Stimulated activated CD4-positive, alpha-beta T cell treated with anti-CD3 and anti-CD28 coated beads, Interleukin-1b, Interleukin-23, amount 100 ng/mL, for 48 hours (primary cell): Measurements from ENCODE around the gene HOXA9.
A peak's percentile ranks its signal among the peaks of the same experiment; 100 is the strongest.

Experiments
- DNase-seq: peaks from one replicate; pipeline ENCODE4 v3.0.0-alpha.2; 2020

Gene HOXA9

DNA sequence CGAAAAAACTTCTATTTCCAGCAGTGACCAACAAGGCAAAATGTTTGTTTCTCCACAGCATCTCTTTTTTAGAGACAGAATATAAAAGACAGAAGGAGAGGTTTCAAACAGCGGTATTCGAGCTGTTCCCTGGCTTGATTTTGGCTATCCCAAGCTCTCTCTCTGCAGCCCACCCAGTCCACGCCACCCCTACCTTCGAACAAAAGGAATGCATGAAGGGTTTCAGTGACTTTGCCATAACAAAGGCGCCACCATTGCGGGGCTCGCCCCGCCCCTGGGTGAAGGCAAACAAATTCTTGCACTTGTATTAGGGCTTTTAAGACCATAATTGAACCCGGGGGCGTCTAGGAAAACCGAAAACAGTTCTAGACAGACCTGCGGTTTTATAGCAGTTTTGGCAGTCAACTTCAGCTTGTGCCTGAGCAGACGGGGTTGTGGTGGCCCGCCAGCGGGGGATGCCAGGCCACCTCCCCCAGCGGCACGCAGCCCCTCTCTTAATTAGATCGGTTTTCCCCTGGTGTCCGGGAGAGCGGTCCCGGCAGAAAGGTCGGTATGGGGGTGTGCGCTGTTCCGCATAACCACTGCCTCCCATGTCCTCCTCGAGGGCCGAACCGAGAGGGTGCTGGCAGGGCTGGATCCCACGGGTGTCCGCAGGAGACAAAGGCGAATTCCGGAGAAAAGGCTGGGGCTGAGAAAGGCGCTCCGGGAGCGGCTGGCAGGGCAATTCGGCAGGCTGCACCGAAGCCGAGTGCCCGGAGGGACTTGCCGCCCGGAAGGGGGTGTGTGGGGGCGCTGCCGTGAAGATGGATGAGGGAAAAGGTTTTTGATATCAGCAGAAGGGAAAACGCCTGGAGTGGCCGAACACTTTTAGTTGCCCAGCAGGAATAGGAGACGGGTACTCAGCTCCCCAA is 22.4 kb upstream of the HOXA9 start:
- DNase-seq, result no peak

DNA sequence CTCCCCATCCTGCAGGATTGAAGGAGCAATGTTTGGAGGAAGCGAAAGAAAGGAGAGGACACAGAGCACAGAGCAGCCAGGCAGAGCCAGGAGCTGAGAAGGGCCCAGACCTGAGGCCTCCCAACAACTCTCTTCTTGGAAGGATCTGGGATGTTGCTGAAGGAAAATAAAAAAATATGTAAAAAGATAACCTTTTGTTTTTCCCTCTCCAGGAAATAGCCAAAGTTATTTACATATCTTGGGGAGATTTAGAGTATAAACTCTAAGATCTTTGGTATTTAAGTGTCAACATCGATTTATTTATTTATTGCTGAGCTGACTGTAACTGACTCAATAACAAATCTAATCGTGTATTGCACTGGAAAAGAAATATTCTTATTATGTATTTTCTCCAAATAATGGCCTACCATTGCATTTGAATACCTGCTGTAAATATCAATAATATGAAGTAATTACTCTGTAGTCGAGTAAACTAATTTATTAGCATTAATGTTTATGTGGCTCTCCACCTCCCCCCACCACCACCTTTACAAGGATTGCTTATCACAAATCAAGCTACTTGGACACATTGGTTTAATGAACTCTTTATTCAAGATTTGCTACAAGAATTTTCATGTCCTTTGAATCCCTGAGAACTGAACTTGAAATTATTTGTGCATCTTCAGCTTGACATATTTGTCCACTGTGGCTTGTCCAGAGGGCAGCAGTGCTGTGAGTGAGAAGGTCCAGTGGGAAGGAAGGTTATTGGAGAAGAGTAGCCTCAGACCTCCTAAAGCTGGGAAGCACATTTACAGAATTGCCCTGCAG is 21.5 kb upstream of the HOXA9 start:
- no peak for DNase-seq

DNA sequence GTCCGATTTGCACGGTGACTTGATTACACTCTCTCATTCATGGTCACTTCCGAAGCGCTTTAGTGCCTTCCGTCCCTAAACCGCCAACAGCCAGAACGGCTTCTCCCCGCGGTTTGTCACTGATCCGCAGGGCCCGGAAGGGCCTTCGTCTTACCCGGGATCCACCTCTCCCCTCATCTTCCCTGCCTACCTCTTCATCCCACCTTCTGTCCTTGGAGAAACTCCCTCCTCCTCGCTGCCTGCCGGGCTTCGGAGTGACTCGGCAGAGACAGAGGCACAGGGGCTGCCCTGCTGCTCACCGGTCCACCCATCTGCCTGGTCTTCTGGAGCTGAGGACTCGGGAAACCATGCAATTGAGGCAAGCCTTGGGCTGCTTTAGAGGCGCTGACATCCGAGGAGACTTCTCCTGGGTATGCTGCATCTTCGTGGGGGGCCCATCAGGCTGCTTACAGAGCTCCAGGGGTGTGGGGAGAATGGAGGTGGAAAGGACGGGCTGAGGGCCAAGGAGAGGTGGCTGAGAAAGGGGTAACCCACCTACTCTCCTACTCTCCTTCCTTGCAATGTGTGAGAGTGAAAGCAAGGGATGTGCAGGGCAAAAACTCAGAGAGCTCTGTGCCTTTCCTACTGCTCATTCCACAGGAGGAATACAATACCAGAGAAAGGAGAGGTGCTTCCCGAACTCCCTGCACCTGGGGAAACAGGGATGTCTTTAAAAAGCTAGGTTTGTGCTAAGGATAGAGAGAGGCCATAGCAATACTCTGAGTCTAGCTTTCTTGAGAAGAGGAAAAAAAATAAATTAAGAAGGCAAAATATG is 20.7 kb upstream of the HOXA9 start:
- no peak for DNase-seq

DNA sequence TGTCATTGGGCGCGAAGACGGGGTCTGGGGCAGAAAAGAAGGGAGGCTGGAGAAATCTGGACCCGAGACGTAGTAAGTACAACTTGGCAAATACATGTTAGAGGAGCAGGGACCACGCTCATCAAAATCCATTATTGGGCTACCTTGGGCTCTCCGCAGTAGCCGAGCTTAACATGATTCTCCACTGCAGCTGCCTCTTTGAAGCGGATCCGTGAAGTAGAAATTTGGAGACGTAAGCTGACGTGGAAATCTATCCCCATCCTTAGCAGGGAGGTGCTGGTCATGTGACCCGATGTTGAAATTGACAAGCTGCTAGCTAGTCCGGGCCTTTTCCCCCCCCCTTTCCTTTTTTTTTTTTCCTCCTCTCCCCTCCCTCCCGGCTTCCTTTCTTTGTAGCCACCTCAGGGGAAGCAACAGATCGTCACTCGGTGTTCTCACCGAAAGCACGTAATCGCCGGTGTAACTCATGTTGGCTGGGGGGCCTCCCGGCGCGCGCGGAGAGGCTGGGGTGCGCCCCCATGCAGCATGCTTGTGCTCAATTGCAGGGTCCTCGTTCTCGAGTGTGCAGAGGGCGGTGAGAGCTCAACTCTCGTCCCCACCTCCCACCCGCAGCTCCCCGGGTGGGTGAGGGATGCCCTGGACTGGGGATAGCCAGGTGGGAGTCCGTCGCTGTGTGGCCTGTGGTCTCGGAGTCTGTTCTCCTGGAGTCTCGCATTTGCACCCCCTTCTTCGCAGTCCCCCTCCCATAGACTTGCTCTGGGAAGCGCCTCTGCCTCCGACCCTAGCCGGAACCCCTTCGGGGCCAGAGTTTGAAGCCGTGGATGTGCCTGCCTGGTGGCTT is 19.9 kb upstream of the HOXA9 start, which contains the start of gene HOXA11:
TSS of gene HOXA11 (minus strand) at position 220 of the 841 bp plus-strand sequence. CDS start at position 132, 88 bp downstream.
- no peak for DNase-seq

DNA sequence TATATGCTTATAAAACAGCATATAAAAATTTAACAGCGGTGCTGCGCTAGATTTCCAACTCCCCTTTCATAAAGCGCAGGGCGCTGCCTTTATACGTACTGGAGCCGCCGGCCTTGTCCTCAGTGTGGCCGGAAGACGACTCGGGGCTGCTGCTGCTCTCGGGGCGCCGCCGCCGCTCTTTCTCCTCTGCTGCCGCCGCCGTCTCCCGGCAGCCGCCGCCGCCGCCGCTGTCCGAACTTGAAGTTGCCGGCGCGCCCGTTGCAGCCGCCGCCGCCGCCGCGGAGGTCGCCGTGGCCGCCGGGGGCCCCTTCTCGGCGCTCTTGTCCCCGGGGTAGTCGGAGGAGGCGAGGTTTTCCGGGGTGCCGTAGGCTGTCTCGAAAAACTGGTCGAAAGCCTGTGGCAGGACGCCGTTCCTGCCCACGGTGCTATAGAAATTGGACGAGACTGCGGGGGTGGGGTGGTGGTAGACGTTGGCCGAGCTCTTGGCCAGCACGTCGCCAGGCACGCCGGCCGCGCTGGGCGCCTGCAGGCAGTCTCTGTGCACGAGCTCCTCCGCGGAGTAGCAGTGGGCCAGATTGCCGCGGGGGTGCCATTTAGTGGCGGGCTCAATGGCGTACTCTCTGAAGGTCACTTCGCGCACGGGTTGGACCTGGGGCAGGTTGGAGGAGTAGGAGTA is 19.1 kb upstream of the HOXA9 start:
- DNase-seq, result no peak

DNA sequence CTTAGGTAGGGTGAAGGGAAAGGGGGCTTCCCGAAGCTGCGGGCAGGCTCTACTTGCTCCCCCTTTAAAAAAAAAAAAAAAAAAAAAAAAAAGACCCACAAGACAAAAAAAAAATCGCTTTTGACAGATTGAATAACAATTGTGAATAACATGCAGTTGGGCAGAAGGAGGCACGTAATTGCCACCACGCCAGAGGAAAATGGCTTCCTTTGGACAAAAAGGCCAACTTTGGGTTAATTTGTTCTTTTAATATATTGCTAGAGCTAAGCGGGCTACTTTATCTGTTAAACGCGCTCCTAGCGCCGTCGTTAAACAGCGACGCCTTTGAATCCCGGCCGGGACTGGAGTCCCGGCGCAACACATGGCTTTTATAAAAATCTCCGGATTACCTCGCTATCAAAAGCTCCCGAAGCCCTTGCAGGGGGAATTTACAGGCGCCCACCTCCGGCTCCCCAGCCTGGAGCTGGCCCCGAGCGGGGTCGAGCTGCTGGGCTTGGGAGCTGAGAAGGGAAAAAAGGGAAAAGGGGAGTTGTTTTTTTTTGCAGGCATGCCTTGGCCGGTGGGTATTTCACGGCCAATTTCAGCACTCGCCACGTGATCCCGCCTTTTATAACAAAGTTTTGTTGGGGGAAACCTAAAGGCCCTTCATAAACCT is 18.5 kb upstream of the HOXA9 start:
- DNase-seq, result no peak

DNA sequence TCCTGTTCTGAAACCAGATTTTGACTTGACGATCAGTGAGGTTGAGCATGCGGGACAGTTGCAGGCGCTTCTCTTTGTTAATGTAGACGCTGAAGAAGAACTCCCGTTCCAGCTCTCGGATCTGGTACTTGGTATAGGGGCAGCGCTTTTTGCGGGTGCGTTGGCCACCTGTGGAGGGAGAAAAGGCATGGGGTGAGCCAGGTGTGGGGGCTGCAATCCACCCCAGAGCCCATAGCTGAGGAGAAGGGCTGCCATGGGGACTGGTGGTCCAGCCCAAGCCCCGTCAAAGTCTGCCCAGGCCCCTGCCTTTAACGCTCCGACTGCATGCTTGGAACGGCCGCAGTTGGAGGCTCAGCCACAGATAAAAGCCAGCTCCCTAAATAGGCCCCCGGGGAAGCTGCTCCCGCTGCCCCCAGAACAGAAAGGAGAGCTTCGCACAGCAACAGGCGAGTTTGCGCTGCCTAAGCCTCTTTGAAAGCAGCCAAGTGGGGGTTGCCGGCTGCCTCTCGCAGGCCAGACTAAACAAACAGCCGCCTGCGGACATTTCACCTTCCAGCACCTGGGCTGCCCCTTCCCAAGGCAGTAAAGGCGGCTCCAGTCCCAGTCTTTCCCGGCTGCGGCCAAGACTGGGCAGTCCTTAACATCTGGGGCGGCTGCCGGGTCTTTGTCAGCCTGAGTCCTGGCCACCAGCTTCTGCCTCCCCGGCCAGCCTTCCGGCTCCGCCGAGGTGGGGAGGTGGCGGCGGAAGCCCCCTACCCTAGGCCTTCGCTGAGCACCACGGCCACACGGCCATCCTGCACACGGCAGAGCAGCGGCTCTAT is 17.7 kb upstream of the HOXA9 start:
- DNase-seq, result no peak

DNA sequence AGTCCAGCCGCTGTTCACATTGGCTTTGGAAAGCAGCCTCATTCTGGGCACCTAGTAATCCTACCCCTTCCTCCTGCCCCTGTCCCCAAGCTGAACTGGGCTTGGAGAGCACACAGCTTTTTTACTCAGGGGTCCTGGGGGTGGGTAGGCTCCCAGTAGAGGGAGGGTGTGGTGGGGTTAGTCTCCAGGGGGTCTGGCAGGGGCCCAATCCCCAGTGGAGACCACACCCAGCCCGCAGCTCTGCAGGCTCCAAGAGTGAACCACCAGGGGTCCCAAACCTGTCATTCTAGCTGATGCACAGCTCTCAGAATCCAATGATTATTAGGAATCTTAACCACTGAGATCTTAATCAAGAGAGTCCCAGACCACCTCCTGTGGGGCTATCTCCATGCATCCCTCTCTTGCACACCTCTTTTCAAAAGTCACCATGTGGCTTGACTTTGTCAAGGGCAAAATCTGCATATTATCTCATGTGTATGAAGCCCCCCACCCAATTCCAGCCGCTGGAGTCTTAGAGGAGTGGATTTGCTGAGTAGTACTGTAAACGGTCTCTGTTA is 17.0 kb upstream of the HOXA9 start:
- DNase-seq, result no peak

DNA sequence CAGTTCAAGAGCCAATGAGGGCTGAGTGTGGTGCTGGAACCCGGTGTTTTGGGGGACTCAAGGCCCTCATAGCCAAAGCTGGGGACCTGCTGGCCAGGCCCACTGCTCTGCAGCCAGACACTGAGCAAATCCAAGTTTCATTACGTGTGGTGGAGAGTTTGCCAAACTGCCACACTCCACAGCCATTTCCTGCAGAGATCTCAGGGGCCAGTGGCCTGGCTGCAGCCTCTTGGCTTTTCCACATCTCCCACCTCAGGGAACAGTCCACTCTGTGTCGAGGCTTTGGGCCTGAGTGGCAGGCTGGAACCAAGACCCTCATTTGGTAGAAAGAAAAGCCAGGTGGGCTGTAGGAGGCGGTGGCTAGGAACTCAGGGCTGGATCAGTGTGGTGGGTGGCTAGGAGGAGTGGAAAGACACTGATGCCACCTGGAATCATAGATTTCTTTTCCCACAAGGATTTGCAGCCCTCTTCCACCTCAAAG is 16.5 kb upstream of the HOXA9 start:
- no peak for DNase-seq

DNA sequence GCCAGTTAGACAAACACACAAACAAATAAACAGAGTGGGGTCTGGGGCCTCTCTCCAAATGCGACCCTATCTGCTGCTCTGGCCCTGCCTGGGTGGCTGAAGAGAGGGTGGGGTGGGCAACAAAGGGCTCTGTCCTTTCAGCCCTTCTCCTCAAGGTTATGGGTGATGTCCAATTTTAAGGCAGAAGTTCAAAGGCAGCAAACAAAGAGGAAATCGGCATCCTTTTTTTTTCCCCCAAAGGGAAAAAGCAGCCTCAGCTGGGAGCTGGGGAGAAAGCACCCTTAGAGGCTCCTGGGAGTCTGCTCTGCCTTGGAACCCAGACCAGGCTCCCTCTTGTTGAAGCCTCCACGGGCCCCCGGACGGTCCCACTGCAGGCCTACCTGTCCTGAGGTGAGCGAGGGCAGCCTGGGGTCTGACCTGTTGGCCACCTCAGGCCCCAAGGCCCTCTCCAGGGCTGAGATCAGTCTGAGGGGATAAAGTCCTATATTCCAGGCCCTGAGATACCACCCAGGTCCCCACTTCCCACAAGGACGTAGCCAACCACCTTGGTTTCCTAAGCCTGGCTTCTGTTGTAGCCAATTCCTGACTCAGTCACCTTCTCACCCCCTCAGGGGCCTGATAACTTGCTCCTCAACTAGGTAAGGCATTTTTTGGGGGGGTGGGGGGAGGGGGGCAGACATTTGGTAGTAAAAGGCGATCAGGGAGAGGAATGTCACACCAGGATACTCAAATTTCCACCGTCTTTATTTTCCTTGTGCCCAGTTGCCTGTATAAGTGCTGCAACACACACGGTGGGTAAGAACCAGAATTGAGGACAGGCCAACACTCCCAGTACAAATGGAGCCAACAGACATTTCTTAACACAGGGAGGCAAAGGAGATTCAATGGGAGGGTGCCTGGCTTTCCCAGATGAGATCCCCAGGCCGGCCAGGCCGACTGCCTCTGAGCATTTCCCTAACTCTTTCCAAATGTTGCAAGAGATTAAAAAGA is 15.4 kb upstream of the HOXA9 start:
- no peak for DNase-seq

DNA sequence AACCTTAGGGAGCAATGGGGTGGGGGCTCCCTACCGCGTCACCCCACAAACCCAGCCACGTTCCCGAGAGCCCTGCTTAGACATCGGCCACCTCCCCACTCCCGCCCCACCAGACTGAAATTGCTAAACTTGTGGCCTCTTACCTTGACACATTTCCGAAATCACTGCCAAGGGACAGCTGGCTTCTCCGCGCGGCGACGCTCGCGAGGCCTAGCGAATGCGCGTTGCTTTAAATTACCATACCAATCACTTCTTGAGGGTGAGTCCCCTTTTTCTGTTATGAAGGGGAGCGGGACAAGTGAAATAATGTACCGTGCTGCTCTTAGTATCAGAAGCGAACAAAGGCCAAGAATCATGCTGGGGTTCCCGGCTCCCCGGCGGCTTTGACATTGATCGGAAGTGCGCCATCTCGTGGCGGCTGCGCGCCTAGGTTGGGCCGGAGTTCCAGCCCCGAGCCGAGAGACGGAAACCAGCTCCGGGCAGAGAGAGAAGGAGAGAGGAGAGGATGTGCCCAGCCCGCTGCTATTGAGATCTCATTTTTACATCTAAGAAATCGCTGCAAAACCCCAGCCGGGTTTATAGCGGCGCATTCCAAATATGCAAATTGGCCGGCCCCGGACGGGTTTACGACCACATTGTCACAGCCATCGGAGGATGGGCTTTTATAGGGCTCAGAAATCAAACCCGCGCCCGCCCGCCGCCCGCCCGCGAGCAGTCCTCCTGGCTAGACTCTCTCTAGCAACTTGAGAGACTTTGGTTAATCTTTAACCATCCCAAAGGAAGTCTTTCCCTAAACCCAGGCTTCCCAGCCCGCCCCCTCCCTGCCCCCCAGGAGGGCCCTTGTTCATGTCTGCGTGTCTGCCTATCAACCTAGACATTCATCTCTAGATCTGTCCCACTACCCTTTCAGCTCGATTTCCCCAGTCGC is 14.4 kb upstream of the HOXA9 start:
- peak; percentile 46 for DNase-seq

DNA sequence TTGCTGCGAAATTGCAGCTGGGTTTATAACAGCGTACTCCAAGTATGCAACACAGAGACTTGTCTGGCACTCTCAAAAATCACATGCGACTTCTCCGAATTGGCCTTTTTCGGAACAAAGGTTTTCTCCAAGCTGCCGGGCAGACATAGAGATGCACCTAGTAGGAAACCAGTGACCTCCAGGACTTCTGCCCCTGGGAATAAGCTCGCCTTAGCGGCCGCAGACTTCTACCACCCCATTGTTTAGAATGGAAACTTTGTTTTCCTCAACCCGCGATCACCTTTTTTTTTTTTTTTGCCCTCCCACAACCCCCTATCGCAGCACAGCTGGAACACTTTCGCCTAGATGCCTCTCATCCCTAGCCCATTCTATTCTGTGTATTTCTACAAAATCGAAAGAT is 13.7 kb upstream of the HOXA9 start:
- DNase-seq, result no peak

DNA sequence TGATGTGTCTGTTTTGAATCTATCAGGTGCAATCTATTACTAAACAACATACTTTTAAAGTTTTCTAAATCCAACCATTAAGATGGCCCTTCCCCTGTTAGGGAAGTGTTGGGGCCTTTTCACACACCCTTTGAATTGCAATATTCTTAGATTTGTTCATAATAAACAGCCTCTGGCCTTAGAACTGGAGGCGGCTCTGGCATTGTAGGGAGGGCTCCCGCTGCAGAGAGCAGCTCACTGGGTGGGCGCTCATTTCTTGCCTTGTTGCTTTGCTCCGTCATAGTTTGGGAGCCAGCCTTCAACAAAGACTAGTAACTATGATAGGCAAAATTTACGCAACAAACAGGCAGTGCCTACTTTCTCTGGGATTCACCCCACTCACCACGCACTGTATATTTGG is 13.0 kb upstream of the HOXA9 start:
- DNase-seq, result no peak

DNA sequence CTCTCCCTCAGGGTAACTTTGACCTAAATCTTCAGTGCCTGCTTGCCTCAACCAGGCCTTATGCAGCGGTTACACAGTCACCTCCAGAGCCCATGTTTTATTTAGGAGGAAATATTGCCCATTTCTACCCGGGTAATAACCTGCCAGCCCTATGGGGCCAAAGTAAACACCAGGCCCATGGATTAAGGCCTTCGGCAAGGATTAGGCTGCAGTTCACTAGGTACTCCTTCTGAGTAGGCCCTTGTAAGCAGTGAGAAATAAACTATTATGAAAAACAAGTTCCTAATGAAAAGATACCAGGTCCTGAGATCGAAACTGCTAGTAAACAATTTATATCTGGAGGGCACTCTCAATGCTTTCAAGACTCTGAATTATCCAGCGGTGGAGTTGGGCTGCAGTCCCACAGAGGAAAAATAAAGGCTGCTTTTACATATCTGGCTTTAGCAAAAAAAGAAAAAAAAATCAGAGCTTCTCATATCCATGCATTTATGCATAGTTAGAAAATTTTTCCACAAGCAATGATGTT is 12.5 kb upstream of the HOXA9 start:
- no peak for DNase-seq

DNA sequence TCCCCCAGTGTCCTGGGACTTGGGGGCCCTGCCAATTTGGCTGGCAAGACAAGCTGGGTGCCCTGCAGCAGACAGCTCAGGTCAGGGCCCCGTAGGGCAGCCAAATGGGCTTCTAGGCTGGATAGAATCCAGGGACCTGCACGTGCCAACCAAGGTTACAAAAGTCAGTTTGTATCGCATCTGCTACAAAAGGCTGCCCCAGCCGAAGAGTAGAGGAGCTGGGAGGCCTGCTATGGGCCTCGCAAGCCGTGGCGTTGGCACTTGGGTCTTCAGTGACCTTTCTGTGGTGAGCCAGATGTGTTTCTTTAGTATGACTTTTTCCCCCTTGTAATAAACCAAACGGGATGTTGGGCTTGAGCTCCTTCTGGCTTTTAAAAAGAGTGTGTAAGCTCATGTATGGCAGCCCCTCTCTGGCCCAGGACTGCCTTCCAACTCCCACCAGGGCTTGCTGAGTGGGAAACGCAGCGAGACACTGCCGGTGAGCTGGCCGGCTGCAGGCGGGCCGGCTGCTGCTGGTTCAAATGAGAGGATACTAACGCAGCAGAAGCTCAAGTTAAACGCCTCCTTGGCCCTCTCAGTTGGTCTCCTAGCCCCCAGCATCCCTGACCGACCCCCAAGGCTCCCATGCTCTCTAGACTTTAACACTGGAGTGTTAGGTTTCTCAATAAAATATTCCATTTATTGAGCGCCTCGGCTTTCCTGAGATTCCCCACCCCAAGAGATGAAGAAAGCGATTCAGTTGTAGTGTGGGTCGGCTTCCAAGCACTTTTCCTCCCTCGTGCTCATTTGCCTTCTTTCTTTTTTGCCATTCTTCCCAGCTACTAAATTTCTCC is 11.8 kb upstream of the HOXA9 start:
- DNase-seq, result no peak

DNA sequence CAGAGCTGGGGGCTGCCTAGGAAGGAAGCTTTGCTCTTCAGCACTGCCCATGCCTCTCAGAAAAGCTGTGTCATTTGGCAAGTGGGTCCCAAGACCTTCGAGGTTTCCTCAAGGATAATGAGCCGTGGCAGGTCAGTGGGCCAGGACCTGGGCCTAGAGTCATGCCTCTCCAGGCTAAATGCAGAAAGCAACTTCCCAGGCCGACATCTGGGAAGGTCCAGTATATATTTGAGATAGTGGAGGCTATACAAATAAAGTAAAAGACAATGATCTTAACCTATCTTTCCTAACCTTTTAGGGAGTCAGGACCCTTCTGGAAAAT is 11.1 kb upstream of the HOXA9 start:
- no peak for DNase-seq
